Activated CD4-positive, alpha-beta memory T cell treated with anti-CD3 and anti-CD28 coated beads, Interleukin-2, amount 10 ng/mL, durations not matched to agents 7 days and 5 days (primary cell): ENCODE results near the gene SPAG9. TPM values are rescaled to one million over a fixed set of nuclear protein-coding genes. Genes with fewer than 3 reads are reported as not detected.

Experiments used
- CTCF ChIA-PET: fragments of 350-600 bp; sonication (Branson Sonifier 250); formaldehyde crosslinking; loops from one replicate; lab custom pipeline; 2021; ENCODE audit warnings: antibody characterized with exemption, inconsistent platforms; lab: Charles Lee
- POLR2A ChIA-PET: fragments of 350-600 bp; sonication (Branson Sonifier 250); formaldehyde crosslinking; loops from one replicate; lab custom pipeline; 2021; ENCODE audit warnings: antibody characterized with exemption; lab: Charles Lee
- DNase-seq: peaks from one replicate; pipeline ENCODE4 v3.0.0-alpha.2; 2020
- H3K27ac Mint-ChIP-seq: one replicate; pipeline ENCODE4 v1.8.0; 2021; ENCODE audit warnings: mild to moderate bottlenecking, mixed read lengths
- H3K27me3 Mint-ChIP-seq: one replicate; pipeline ENCODE4 v1.8.0; 2021; ENCODE audit warnings: mixed read lengths
- H3K36me3 Mint-ChIP-seq: one replicate; pipeline ENCODE4 v1.8.0; 2021; ENCODE audit warnings: low read depth, mixed read lengths
- H3K4me1 Mint-ChIP-seq: one replicate; pipeline ENCODE4 v1.8.0; 2021; ENCODE audit warnings: mixed read lengths
- H3K4me3 Mint-ChIP-seq: one replicate; pipeline ENCODE4 v1.8.0; 2021; ENCODE audit warnings: mild to moderate bottlenecking, mixed read lengths
- H3K9me3 Mint-ChIP-seq: one replicate; pipeline ENCODE4 v1.8.0; 2021; ENCODE audit warnings: mixed read lengths
- total RNA-seq, 2 experiments: library from RNA; stranded (reverse); gene quantifications; one replicate each; pipeline ENCODE4 v1.2.3, GENCODE V29; 2021

Gene SPAG9
- total RNA-seq, 2 experiments from 2014 or later, result 50.9 to 53.0 TPM

GRCh38 chr17:50995668-50996067 lies 125.0 kb downstream of the SPAG9 start:
- no peaks in the 10 kb centered on the region for H3K4me1 Mint-ChIP-seq
- no peak overlapping the region for H3K27ac Mint-ChIP-seq
- H3K27me3 Mint-ChIP-seq, result no peaks in the 10 kb centered on the region
- ChIA-PET CTCF (interaction anchor here (0.6 to 1.5 kb wide), 5 partner anchors 31 to 177 kb away, joined by 3 to 6 read pairs (median 3); partner anchors contain the start of gene NME1), POLR2A (no interaction called here)
- peaks cover 48% of the 10 kb centered on the region for H3K36me3 Mint-ChIP-seq
- H3K4me3 Mint-ChIP-seq, result no peak overlapping the region
- no peaks in the 10 kb centered on the region for H3K9me3 Mint-ChIP-seq
- DNase-seq, result no peak

GRCh38 chr17:50993544-50993943 lies 127.1 kb downstream of the SPAG9 start:
- Mint-ChIP-seq H3K27me3 (no peaks in the 10 kb centered on the region), H3K4me1 (no peaks in the 10 kb centered on the region), H3K27ac (no peak overlapping the region), H3K9me3 (no peaks in the 10 kb centered on the region), H3K4me3 (no peak overlapping the region), H3K36me3 (peaks cover 57% of the 10 kb centered on the region)
- ChIA-PET POLR2A (no interaction called here), CTCF (no interaction called here)
- no peak for DNase-seq

GRCh38 chr17:50989149-50989548 lies 131.5 kb downstream of the SPAG9 start:
- H3K4me1 Mint-ChIP-seq, result peaks cover 3% of the 10 kb centered on the region
- ChIA-PET CTCF (no interaction called here), POLR2A (no interaction called here)
- H3K4me3 Mint-ChIP-seq, result no peak overlapping the region
- H3K27ac Mint-ChIP-seq, result no peak overlapping the region
- no peaks in the 10 kb centered on the region for H3K27me3 Mint-ChIP-seq
- no peak for DNase-seq
- no peaks in the 10 kb centered on the region for H3K9me3 Mint-ChIP-seq
- peaks cover 57% of the 10 kb centered on the region for H3K36me3 Mint-ChIP-seq

- H3K9me3 Mint-ChIP-seq, result no peaks in the 10 kb centered on the region
- H3K27me3 Mint-ChIP-seq, result no peaks in the 10 kb centered on the region
- peaks cover 3% of the 10 kb centered on the region for H3K4me1 Mint-ChIP-seq
- DNase-seq, result no peak
- no peak overlapping the region for H3K27ac Mint-ChIP-seq
- CTCF ChIA-PET, result no interaction called here
- POLR2A ChIA-PET, result no interaction called here
- H3K36me3 Mint-ChIP-seq, result peaks cover 57% of the 10 kb centered on the region
- no peak overlapping the region for H3K4me3 Mint-ChIP-seq
Measured at GRCh38 chr17:50988427-50988826, 132.2 kb downstream of the SPAG9 start.

GRCh38 chr17:50986989-50987660 lies 133.5 kb downstream of the SPAG9 start:
- Mint-ChIP-seq H3K36me3 (peaks cover 52% of the 10 kb centered on the region), H3K4me1 (peaks cover 3% of the 10 kb centered on the region), H3K4me3 (no peak overlapping the region), H3K27me3 (no peaks in the 10 kb centered on the region), H3K9me3 (no peaks in the 10 kb centered on the region), H3K27ac (no peak overlapping the region)
- ChIA-PET POLR2A (interaction anchor here (1.0 kb wide), 1 partner anchor 12 kb away, joined by 3 read pairs; no protein-coding TSS in a partner anchor), CTCF (interaction anchor here (0.8 to 1.0 kb wide), 2 partner anchors 30 to 135 kb away, joined by 3 read pairs; no protein-coding TSS in a partner anchor)
- DNase-seq, result no peak

GRCh38 chr17:50981279-50981678 lies 139.4 kb downstream of the SPAG9 start:
- ChIA-PET CTCF (interaction anchor here (1.5 kb wide), 1 partner anchor 18 kb away, joined by 3 read pairs; no protein-coding TSS in a partner anchor), POLR2A (no interaction called here)
- Mint-ChIP-seq H3K27me3 (no peaks in the 10 kb centered on the region), H3K9me3 (no peaks in the 10 kb centered on the region), H3K4me1 (peaks cover 10% of the 10 kb centered on the region), H3K27ac (no peak overlapping the region), H3K4me3 (no peak overlapping the region), H3K36me3 (peaks cover 41% of the 10 kb centered on the region)
- no peak for DNase-seq

GRCh38 chr17:50979524-50979927 lies 141.1 kb downstream of the SPAG9 start:
- H3K4me1 Mint-ChIP-seq, result peaks cover 14% of the 10 kb centered on the region
- ChIA-PET POLR2A (no interaction called here), CTCF (no interaction called here)
- H3K27me3 Mint-ChIP-seq, result no peaks in the 10 kb centered on the region
- H3K9me3 Mint-ChIP-seq, result no peaks in the 10 kb centered on the region
- DNase-seq, result no peak
- H3K36me3 Mint-ChIP-seq, result peaks cover 42% of the 10 kb centered on the region
- no peak overlapping the region for H3K4me3 Mint-ChIP-seq
- H3K27ac Mint-ChIP-seq, result no peak overlapping the region

- Mint-ChIP-seq H3K4me3 (no peak overlapping the region), H3K4me1 (peaks cover 24% of the 10 kb centered on the region), H3K36me3 (peaks cover 45% of the 10 kb centered on the region), H3K27me3 (no peaks in the 10 kb centered on the region), H3K9me3 (no peaks in the 10 kb centered on the region), H3K27ac (peak overlapping the region; percentile 83)
- DNase-seq, result no peak
- POLR2A ChIA-PET, result interaction anchor here (1.2 to 1.7 kb wide), 2 partner anchors 112 to 176 kb away, joined by 4 to 7 read pairs; partner anchors contain the start of genes NME1 and TOB1
- CTCF ChIA-PET, result interaction anchor here (0.5 to 2.3 kb wide), 6 partner anchors 64 to 195 kb away, joined by 3 to 10 read pairs (median 4); partner anchors contain the start of gene NME1
Measured at GRCh38 chr17:50977487-50978159, 143.0 kb downstream of the SPAG9 start.

- POLR2A ChIA-PET, result interaction anchor here (1.2 to 1.7 kb wide), 2 partner anchors 111 to 176 kb away, joined by 4 to 7 read pairs; partner anchors contain the start of genes NME1 and TOB1
- H3K36me3 Mint-ChIP-seq, result peaks cover 45% of the 10 kb centered on the region
- H3K27me3 Mint-ChIP-seq, result no peaks in the 10 kb centered on the region
Measured at GRCh38 chr17:50976951-50977472, 143.7 kb downstream of the SPAG9 start.

GRCh38 chr17:50973557-50974494 lies 146.8 kb downstream of the SPAG9 start:
- Mint-ChIP-seq H3K9me3 (no peaks in the 10 kb centered on the region), H3K36me3 (peaks cover 55% of the 10 kb centered on the region), H3K27ac (no peak overlapping the region), H3K27me3 (no peaks in the 10 kb centered on the region), H3K4me3 (no peak overlapping the region), H3K4me1 (peaks cover 24% of the 10 kb centered on the region)
- no peak for DNase-seq
- CTCF ChIA-PET, result interaction anchor here (0.6 to 1.0 kb wide), 2 partner anchors 10 to 17 kb away, joined by 3 to 4 read pairs; no protein-coding TSS in a partner anchor
- POLR2A ChIA-PET, result no interaction called here

More at GRCh38 chr17:50976951-50977472, 143.7 kb downstream of the SPAG9 start:
- Mint-ChIP-seq H3K4me1 (peaks cover 24% of the 10 kb centered on the region), H3K9me3 (no peaks in the 10 kb centered on the region), H3K27ac (peak overlapping the region; percentile 83), H3K4me3 (no peak overlapping the region)
- CTCF ChIA-PET, result interaction anchor here (0.5 to 2.3 kb wide), 7 partner anchors 20 to 194 kb away, joined by 3 to 10 read pairs (median 4); partner anchors contain the start of gene NME1
- no peak for DNase-seq

GRCh38 chr17:50972577-50972976 lies 148.1 kb downstream of the SPAG9 start:
- CTCF ChIA-PET, result interaction anchor here (0.6 to 1.0 kb wide), 2 partner anchors 8 to 16 kb away, joined by 3 to 4 read pairs; no protein-coding TSS in a partner anchor
- Mint-ChIP-seq H3K27ac (no peak overlapping the region), H3K27me3 (no peaks in the 10 kb centered on the region), H3K4me3 (no peak overlapping the region), H3K9me3 (no peaks in the 10 kb centered on the region), H3K4me1 (peaks cover 23% of the 10 kb centered on the region), H3K36me3 (peaks cover 52% of the 10 kb centered on the region)
- POLR2A ChIA-PET, result no interaction called here
- DNase-seq, result no peak

GRCh38 chr17:50967795-50968194 lies 152.9 kb downstream of the SPAG9 start:
- H3K36me3 Mint-ChIP-seq, result peaks cover 44% of the 10 kb centered on the region
- H3K27ac Mint-ChIP-seq, result no peak overlapping the region
- no peaks in the 10 kb centered on the region for H3K9me3 Mint-ChIP-seq
- POLR2A ChIA-PET, result interaction anchor here (1.6 kb wide), 1 partner anchor 102 kb away, joined by 4 read pairs; the partner anchor contains the start of gene TOB1
- no peak overlapping the region for H3K4me3 Mint-ChIP-seq
- CTCF ChIA-PET, result interaction anchor here (0.8 to 1.7 kb wide), 2 partner anchors 11 to 33 kb away, joined by 4 to 5 read pairs; no protein-coding TSS in a partner anchor
- H3K27me3 Mint-ChIP-seq, result no peaks in the 10 kb centered on the region
- H3K4me1 Mint-ChIP-seq, result peaks cover 9% of the 10 kb centered on the region
- no peak for DNase-seq
